ENCODE results near the gene IFI30.

- peak; percentile 37 to 75 for TF ChIP-seq POLR2AphosphoS5 (IDR thresholded peaks at IDR 0.05; ENCODE audit: insufficient read depth in 1 of 2, low read depth in 1 of 2)
- no peak for TF ChIP-seq CTCF (IDR thresholded peaks at IDR 0.05)
Measured at GRCh38 chr19:18173572-18174288, at the start of gene IFI30.
